ENCODE results near the gene AKR1C1. TPM values are rescaled to one million over a fixed set of nuclear protein-coding genes. Genes with fewer than 3 reads are reported as not detected.
"Not testable (repeated sequence)": the region's sequence is repeated elsewhere in the genome, so short reads cannot be mapped to it uniquely, and the experiment has no call there.

Gene AKR1C1
- total and polyA plus RNA-seq, 4 experiments from 2014 or later, result 0.08 to 1.9 (median 1.4) TPM

GRCh38 chr10:4934391-4934987 is 28.7 kb upstream of the AKR1C1 start:
- H3K36me3 Mint-ChIP-seq, result peaks cover 0 to 18% of the 10 kb centered on the region in 2 donors
- H3K4me3 ChIP-seq (ENCODE audit: low read length in 2 of 2), result no peak overlapping the region
- H3K9me3 Mint-ChIP-seq, result peaks cover 0 to 4% (median 0%) of the 10 kb centered on the region in 8 donors
- DNase-seq, result no peak
- H3K4me1 ChIP-seq (ENCODE audit: insufficient read depth, low read length), result no peaks in the 10 kb centered on the region
- peaks cover 6 to 9% of the 10 kb centered on the region in 2 donors for H3K27me3 Mint-ChIP-seq
- H3K36me3 ChIP-seq (ENCODE audit: insufficient read depth, low read length), result no peaks in the 10 kb centered on the region
- POLR2A ChIA-PET (ENCODE audit: partially characterized antibody), result no interaction called here
- CTCF ChIA-PET (ENCODE audit: partially characterized antibody), result no interaction called here
- H3K27ac ChIP-seq (ENCODE audit: low read depth, low read length), result no peak overlapping the region
- no peaks in the 10 kb centered on the region for H3K4me1 Mint-ChIP-seq
- no peak overlapping the region for H3K4me3 Mint-ChIP-seq
- intact Hi-C loops (cut with micrococcal nuclease), result loop anchor here (5.0 kb wide), 1 partner anchor 93 kb away; no protein-coding TSS in a partner anchor
- H3K27ac Mint-ChIP-seq, result peak overlapping the region in 1 of 7 donors; percentile 29
- no peaks in the 10 kb centered on the region for H3K27me3 ChIP-seq (ENCODE audit: insufficient read depth, low read length)
- no peaks in the 10 kb centered on the region for H3K9me3 ChIP-seq (ENCODE audit: control insufficient read depth in 1 of 2, low read length in 2 of 2)

- intact Hi-C loops (cut with micrococcal nuclease), result no loop called here
- H3K36me3 ChIP-seq (ENCODE audit: insufficient read depth, low read length), result no peaks in the 10 kb centered on the region
- DNase-seq, result no peak
- no peaks in the 10 kb centered on the region for H3K4me1 ChIP-seq (ENCODE audit: insufficient read depth, low read length)
- no peak overlapping the region for H3K4me3 ChIP-seq (ENCODE audit: low read length in 2 of 2)
- peaks cover 0 to 7% of the 10 kb centered on the region in 2 donors for H3K36me3 Mint-ChIP-seq
- H3K27ac ChIP-seq (ENCODE audit: low read depth, low read length), result no peak overlapping the region
- peaks cover 0 to 1% (median 0%) of the 10 kb centered on the region in 8 donors for H3K9me3 Mint-ChIP-seq
- no peak overlapping the region for H3K4me3 Mint-ChIP-seq
- peaks cover 6 to 7% of the 10 kb centered on the region in 2 donors for H3K27me3 Mint-ChIP-seq
- CTCF ChIA-PET (ENCODE audit: partially characterized antibody), result no interaction called here
- no peaks in the 10 kb centered on the region for H3K4me1 Mint-ChIP-seq
- no peaks in the 10 kb centered on the region for H3K9me3 ChIP-seq (ENCODE audit: control insufficient read depth in 1 of 2, low read length in 2 of 2)
- POLR2A ChIA-PET (ENCODE audit: partially characterized antibody), result no interaction called here
- H3K27me3 ChIP-seq (ENCODE audit: insufficient read depth, low read length), result no peaks in the 10 kb centered on the region
- no peak overlapping the region for H3K27ac Mint-ChIP-seq
These were observed 25.9 kb upstream of the AKR1C1 start for GRCh38 chr10:4937346-4937745.

- ChIA-PET POLR2A (ENCODE audit: partially characterized antibody) (no interaction called here), CTCF (ENCODE audit: partially characterized antibody) (no interaction called here)
- Histone ChIP-seq H3K36me3 (ENCODE audit: insufficient read depth, low read length) (no peaks in the 10 kb centered on the region), H3K9me3 (ENCODE audit: control insufficient read depth in 1 of 2, low read length in 2 of 2) (no peaks in the 10 kb centered on the region), H3K27me3 (ENCODE audit: insufficient read depth, low read length) (no peaks in the 10 kb centered on the region), H3K4me3 (ENCODE audit: low read length in 2 of 2) (no peak overlapping the region), H3K27ac (ENCODE audit: low read depth, low read length) (no peak overlapping the region), H3K4me1 (ENCODE audit: insufficient read depth, low read length) (no peaks in the 10 kb centered on the region)
- Mint-ChIP-seq H3K36me3 (no peaks in the 10 kb centered on the region), H3K27ac (no peak overlapping the region), H3K9me3 (peaks cover 0 to 1% (median 0%) of the 10 kb centered on the region in 8 donors), H3K4me3 (no peak overlapping the region), H3K27me3 (peaks cover 3 to 7% of the 10 kb centered on the region in 2 donors), H3K4me1 (no peaks in the 10 kb centered on the region)
- no peak for DNase-seq
- intact Hi-C loops (cut with micrococcal nuclease), result no loop called here
These were observed 23.8 kb upstream of the AKR1C1 start for GRCh38 chr10:4939224-4940072.

- POLR2A ChIA-PET (ENCODE audit: partially characterized antibody); CTCF ChIA-PET (ENCODE audit: partially characterized antibody); H3K27me3 Mint-ChIP-seq; H3K4me1 Mint-ChIP-seq; DNase-seq; H3K4me1 ChIP-seq (ENCODE audit: insufficient read depth, low read length); H3K27ac ChIP-seq (ENCODE audit: low read depth, low read length); H3K9me3 Mint-ChIP-seq; H3K4me3 Mint-ChIP-seq; H3K36me3 Mint-ChIP-seq; H3K27me3 ChIP-seq (ENCODE audit: insufficient read depth, low read length); H3K36me3 ChIP-seq (ENCODE audit: insufficient read depth, low read length); intact Hi-C loops (cut with micrococcal nuclease); H3K27ac Mint-ChIP-seq; H3K9me3 ChIP-seq (ENCODE audit: control insufficient read depth in 1 of 2, low read length in 2 of 2); H3K4me3 ChIP-seq (ENCODE audit: low read length in 2 of 2): not testable (repeated sequence)
These were observed 23.2 kb upstream of the AKR1C1 start for GRCh38 chr10:4940073-4940428.

- H3K27me3 ChIP-seq (ENCODE audit: insufficient read depth, low read length); DNase-seq; H3K4me3 Mint-ChIP-seq; H3K4me1 Mint-ChIP-seq; H3K9me3 Mint-ChIP-seq; H3K4me1 ChIP-seq (ENCODE audit: insufficient read depth, low read length); H3K36me3 Mint-ChIP-seq; intact Hi-C loops (cut with micrococcal nuclease); H3K27ac Mint-ChIP-seq; H3K9me3 ChIP-seq (ENCODE audit: control insufficient read depth in 1 of 2, low read length in 2 of 2); H3K36me3 ChIP-seq (ENCODE audit: insufficient read depth, low read length); H3K27me3 Mint-ChIP-seq; POLR2A ChIA-PET (ENCODE audit: partially characterized antibody); CTCF ChIA-PET (ENCODE audit: partially characterized antibody); H3K4me3 ChIP-seq (ENCODE audit: low read length in 2 of 2); H3K27ac ChIP-seq (ENCODE audit: low read depth, low read length): not testable (repeated sequence)
These were observed 22.3 kb upstream of the AKR1C1 start for GRCh38 chr10:4940909-4941308.

- Mint-ChIP-seq H3K36me3 (no peaks in the 10 kb centered on the region), H3K4me3 (no peak overlapping the region), H3K9me3 (no peaks in the 10 kb centered on the region), H3K4me1 (no peaks in the 10 kb centered on the region), H3K27ac (peak overlapping the region in 1 of 7 donors; percentile 62), H3K27me3 (peaks cover 3 to 7% of the 10 kb centered on the region in 2 donors)
- Histone ChIP-seq H3K4me1 (ENCODE audit: insufficient read depth, low read length) (no peaks in the 10 kb centered on the region), H3K36me3 (ENCODE audit: insufficient read depth, low read length) (no peaks in the 10 kb centered on the region), H3K27me3 (ENCODE audit: insufficient read depth, low read length) (no peaks in the 10 kb centered on the region), H3K9me3 (ENCODE audit: control insufficient read depth in 1 of 2, low read length in 2 of 2) (no peaks in the 10 kb centered on the region), H3K27ac (ENCODE audit: low read depth, low read length) (no peak overlapping the region), H3K4me3 (ENCODE audit: low read length in 2 of 2) (no peak overlapping the region)
- DNase-seq, result no peak
- ChIA-PET CTCF (ENCODE audit: partially characterized antibody) (no interaction called here), POLR2A (ENCODE audit: partially characterized antibody) (no interaction called here)
- intact Hi-C loops (cut with micrococcal nuclease), result no loop called here
These were observed 21.5 kb upstream of the AKR1C1 start for GRCh38 chr10:4941540-4942330.

GRCh38 chr10:4942931-4943330 is 20.3 kb upstream of the AKR1C1 start:
- H3K9me3 Mint-ChIP-seq; CTCF ChIA-PET (ENCODE audit: partially characterized antibody); H3K9me3 ChIP-seq (ENCODE audit: control insufficient read depth in 1 of 2, low read length in 2 of 2); intact Hi-C loops (cut with micrococcal nuclease); H3K4me1 Mint-ChIP-seq; H3K4me3 Mint-ChIP-seq; H3K27me3 ChIP-seq (ENCODE audit: insufficient read depth, low read length); H3K27ac Mint-ChIP-seq; H3K27ac ChIP-seq (ENCODE audit: low read depth, low read length); DNase-seq; H3K4me3 ChIP-seq (ENCODE audit: low read length in 2 of 2); H3K27me3 Mint-ChIP-seq; H3K36me3 ChIP-seq (ENCODE audit: insufficient read depth, low read length); H3K4me1 ChIP-seq (ENCODE audit: insufficient read depth, low read length); H3K36me3 Mint-ChIP-seq; POLR2A ChIA-PET (ENCODE audit: partially characterized antibody): not testable (repeated sequence)
